ENCODE data around the gene EXOC4.

Gene EXOC4

DNA sequence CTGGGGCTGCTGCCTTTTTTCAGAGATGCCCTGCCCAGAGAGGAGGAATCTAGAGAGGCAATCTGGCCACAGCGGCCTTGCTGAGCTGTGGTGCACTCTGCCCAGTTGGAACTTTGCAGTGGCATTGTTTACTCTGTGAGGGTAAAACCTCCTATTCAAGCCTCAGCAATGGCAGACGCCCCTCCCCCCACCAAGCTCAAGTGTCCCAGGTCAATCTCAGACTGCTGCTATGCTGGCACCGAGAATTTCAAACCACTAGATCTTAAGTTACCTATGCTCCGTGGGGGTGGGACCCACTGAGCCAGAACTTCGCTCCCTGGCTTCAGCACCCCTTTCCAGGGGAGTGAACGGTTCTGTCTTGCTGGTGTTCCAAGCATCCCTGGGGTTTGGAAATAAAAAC lies 77.2 kb downstream of the EXOC4 start:
- no peak overlapping the region for H3K4me3 ChIP-seq
- TF ChIP-seq, protein P1, sequence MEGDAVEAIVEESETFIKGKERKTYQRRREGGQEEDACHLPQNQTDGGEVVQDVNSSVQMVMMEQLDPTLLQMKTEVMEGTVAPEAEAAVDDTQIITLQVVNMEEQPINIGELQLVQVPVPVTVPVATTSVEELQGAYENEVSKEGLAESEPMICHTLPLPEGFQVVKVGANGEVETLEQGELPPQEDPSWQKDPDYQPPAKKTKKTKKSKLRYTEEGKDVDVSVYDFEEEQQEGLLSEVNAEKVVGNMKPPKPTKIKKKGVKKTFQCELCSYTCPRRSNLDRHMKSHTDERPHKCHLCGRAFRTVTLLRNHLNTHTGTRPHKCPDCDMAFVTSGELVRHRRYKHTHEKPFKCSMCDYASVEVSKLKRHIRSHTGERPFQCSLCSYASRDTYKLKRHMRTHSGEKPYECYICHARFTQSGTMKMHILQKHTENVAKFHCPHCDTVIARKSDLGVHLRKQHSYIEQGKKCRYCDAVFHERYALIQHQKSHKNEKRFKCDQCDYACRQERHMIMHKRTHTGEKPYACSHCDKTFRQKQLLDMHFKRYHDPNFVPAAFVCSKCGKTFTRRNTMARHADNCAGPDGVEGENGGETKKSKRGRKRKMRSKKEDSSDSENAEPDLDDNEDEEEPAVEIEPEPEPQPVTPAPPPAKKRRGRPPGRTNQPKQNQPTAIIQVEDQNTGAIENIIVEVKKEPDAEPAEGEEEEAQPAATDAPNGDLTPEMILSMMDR (IDR thresholded peaks at IDR 0.05), result no peak
- no peak overlapping the region for H3K27ac ChIP-seq
- no peak for DNase-seq (ENCODE audit: low spot score)

DNA sequence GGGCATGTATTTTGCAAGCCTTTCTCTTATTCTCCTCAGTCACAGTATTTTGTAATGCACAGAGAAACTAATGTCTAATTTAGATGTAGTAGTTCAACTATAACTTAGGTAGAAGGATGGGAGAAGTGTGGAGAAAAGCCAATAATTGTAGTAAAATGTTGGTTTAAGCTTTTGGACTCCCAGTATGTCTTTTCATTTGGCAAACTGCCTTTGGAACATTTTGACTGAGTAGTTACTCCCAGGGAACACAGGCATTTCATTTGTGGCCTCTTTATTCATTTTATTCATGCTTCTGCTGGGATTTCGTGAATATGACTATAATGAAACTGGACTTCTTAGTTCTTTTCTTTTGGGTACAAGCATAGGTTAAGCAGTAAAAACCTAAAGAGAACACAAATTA lies 79.0 kb downstream of the EXOC4 start:
- no peak for DNase-seq (ENCODE audit: low spot score)
- TF ChIP-seq, protein P1 (IDR thresholded peaks at IDR 0.05), result no peak
- no peak overlapping the region for H3K27ac ChIP-seq
- no peak overlapping the region for H3K4me3 ChIP-seq

DNA sequence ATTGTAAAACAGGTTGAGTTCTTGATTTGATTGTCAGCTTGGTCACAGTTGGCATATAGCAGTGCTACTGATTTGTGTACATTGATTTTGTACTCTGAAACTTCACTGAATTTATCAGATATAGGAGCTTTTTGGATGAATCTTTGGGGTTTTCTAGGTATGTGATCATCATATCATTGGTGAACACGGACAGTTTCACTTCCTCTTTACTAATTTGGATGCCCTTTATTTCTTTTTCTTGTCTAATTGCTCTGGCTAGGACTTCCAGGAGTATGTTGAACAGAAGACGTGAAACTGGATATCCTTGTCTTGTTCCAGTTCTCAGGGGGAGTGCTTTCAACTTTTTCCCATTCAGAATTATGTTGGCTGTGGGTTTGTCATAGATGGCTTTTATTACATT lies 86.9 kb downstream of the EXOC4 start:
- Histone ChIP-seq H3K4me3 (no peak overlapping the region), H3K27ac (no peak overlapping the region)
- TF ChIP-seq, protein P1 (IDR thresholded peaks at IDR 0.05), result no peak
- DNase-seq (ENCODE audit: low spot score), result no peak

DNA sequence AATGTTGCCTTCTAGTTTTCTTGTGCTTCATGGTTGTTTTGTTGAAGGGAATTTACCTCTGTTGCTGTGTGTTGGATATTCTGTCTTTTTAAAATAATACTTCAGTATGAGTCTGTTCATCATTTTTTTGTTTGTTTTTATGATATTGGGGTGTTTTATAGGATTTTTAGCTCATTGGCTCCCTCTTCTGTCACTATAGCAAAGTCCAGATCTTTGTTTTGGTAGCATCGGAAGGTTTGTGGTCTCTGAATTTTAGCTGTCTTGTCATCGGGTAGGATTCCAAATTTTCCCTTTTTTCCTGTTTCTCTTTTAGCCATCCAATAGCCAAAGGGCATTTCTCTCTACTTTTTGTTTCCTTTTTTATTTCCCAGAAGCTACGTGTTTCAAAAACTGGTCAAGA lies 91.4 kb downstream of the EXOC4 start:
- TF ChIP-seq, protein P1 (IDR thresholded peaks at IDR 0.05), result no peak
- DNase-seq (ENCODE audit: low spot score), result no peak
- Histone ChIP-seq H3K27ac (no peak overlapping the region), H3K4me3 (no peak overlapping the region)

DNA sequence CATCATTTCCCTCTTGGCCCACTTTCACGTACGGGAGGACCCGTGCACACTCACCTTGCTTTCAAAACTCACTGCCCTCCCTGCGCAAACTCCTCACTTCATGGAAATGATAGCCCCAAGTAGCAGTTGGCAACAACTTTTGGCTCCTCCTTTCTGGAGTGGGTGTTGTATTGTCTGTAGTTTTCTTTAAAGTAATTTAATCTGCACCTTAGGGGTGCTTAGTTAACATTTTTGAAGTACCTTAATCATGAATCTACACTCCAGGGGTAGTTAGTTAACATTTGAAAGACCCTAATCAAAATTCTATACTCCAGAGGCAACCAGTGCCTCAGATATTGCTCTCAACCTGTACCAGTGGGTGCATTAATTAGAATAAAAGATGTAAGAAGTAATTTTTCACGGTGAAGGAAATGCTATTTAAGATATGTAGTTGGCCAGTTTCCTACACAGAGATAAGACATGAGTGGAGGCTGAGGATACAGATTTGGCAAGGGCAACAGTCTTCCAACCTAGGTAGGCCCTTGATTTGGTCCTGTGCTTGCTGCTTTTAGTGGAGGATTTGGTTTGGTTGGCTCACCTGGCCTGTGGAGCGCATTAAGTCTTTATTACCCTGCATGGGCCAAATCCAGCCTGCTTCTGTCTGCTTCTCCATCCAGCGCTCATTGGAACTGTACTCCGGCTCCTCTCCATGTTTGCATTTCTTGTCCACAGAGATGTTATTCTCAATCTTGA lies 93.0 kb downstream of the EXOC4 start:
- TF ChIP-seq, protein P1 (IDR thresholded peaks at IDR 0.05), result no peak
- H3K27ac ChIP-seq, result no peak overlapping the region
- no peak for DNase-seq (ENCODE audit: low spot score)
- no peak overlapping the region for H3K4me3 ChIP-seq

DNA sequence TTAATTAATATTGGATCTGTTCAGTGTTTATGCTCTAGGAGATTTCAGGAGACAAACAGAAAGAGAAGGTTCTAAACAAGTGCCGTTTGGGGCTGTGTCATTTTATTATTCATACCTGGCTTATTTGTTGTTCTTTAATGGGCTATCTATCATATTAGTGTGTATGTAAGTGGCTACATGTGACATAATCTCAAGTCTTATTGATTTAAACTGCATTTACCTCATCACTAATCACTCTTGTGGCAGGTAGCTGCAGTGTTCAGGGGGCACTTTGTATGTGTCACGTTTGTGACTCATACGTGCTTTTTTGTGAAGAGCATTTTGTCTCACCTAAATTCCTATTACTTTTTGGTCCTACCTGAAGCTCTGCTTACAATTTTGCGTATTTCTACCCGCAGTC lies 95.4 kb downstream of the EXOC4 start:
- Histone ChIP-seq H3K4me3 (no peak overlapping the region), H3K27ac (no peak overlapping the region)
- no peak for DNase-seq (ENCODE audit: low spot score)
- TF ChIP-seq, protein P1 (IDR thresholded peaks at IDR 0.05), result no peak

DNA sequence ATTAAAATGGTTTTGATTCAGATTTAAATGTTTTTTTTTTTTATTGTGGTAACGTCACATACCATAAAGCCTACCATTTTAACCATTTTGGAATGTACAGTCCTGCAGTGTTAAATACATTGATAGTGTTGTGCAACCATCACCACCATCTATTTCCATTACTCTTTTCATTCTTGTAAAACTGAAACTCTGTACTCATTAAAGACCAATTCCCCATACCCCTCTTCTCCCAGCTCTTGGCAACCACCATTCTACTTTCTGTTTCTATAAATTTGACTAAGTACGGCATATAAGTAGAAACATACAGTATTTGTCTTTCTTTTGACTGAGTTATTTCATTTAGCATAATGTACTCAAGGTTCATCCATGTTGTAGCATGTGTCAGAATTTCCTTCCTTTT lies 96.2 kb downstream of the EXOC4 start:
- no peak for DNase-seq (ENCODE audit: low spot score)
- TF ChIP-seq, protein P1 (IDR thresholded peaks at IDR 0.05), result no peak
- H3K27ac ChIP-seq, result no peak overlapping the region
- no peak overlapping the region for H3K4me3 ChIP-seq

All from coronary artery (tissue), 2 donors.